Astrocyte (in vitro differentiated cells and primary cell): Measurements from ENCODE around the gene UBE2G1.

Experiments used
- CTCF ChIP-seq: IDR thresholded peaks from 2 replicates; pipeline ENCODE4 v1.5.1; 2011; ENCODE audit warnings: low read depth, mild to moderate bottlenecking, inconsistent platforms, low read length, moderate library complexity; ENCODE audit not compliant: insufficient read depth
- EZH2 ChIP-seq: IDR thresholded peaks from 2 replicates; pipeline ENCODE4 v1.6.1; 2012; ENCODE audit warnings: mild to moderate bottlenecking, low read length, inconsistent platforms; ENCODE audit not compliant: insufficient read depth

- no peak for TF ChIP-seq CTCF
- no peak for TF ChIP-seq EZH2
Measured at GRCh38 chr17:4318596-4318995, 47.9 kb downstream of the UBE2G1 start.
